Activated B cell treated with CpG ODN at 0.5 μM for 24 hours (primary cell): ENCODE measurements around the gene SHD. TPM values are rescaled to one million over a fixed set of nuclear protein-coding genes. Genes with fewer than 3 reads are reported as not detected.
"Not testable (repeated sequence)": the region's sequence is repeated elsewhere in the genome, so short reads cannot be mapped to it uniquely, and the experiment has no call there.

Source experiments
- ATAC-seq: fragments of 200-7000 bp; cut with Tn5 transposase; one replicate; pipeline ENCODE4 v1.10.0; 2021; ENCODE audit warnings: low read depth, mild to moderate bottlenecking, moderate library complexity
- CTCF ChIA-PET: fragments of 350-600 bp; sonication (Branson Sonifier 250); formaldehyde crosslinking; loops from one replicate; lab custom pipeline; 2021; ENCODE audit warnings: antibody characterized with exemption; lab: Charles Lee
- POLR2A ChIA-PET: fragments of 350-600 bp; sonication (Branson Sonifier 250); formaldehyde crosslinking; loops from one replicate; lab custom pipeline; 2021; ENCODE audit warnings: antibody characterized with exemption; lab: Charles Lee
- DNase-seq: peaks from one replicate; pipeline ENCODE4 v3.0.0; 2022
- H3K27ac Mint-ChIP-seq: one replicate; pipeline ENCODE4 v1.8.0; 2020; ENCODE audit warnings: mixed read lengths
- H3K27me3 Mint-ChIP-seq: one replicate; pipeline ENCODE4 v1.8.0; 2021; ENCODE audit warnings: mixed read lengths
- H3K36me3 Mint-ChIP-seq: one replicate; pipeline ENCODE4 v1.8.0; 2021; ENCODE audit warnings: low read depth, mixed read lengths
- H3K4me1 Mint-ChIP-seq: one replicate; pipeline ENCODE4 v1.8.0; 2021; ENCODE audit warnings: mixed read lengths
- H3K4me3 Mint-ChIP-seq: one replicate; pipeline ENCODE4 v1.8.0; 2020; ENCODE audit warnings: mild to moderate bottlenecking, mixed read lengths
- H3K9me3 Mint-ChIP-seq: one replicate; pipeline ENCODE4 v1.8.0; 2020; ENCODE audit warnings: mixed read lengths
- CTCF ChIP-seq: fragments of 200-600 bp; IDR thresholded peaks from one replicate; pipeline ENCODE4 v1.8.0; 2022; ENCODE audit warnings: antibody characterized with exemption, mild to moderate bottlenecking
- intact Hi-C: fragments of 100-400 bp; cut with micrococcal nuclease; formaldehyde crosslinking; loops from one replicate; pipeline ENCODE4 v1.15.1; 2024
- total RNA-seq: library from RNA; stranded (reverse); gene quantifications from 2 replicates; pipeline ENCODE4 v1.2.3, GENCODE V29; 2022

The SHD gene
- total RNA-seq, 1 donor from 2014 or later: not detected

DNA sequence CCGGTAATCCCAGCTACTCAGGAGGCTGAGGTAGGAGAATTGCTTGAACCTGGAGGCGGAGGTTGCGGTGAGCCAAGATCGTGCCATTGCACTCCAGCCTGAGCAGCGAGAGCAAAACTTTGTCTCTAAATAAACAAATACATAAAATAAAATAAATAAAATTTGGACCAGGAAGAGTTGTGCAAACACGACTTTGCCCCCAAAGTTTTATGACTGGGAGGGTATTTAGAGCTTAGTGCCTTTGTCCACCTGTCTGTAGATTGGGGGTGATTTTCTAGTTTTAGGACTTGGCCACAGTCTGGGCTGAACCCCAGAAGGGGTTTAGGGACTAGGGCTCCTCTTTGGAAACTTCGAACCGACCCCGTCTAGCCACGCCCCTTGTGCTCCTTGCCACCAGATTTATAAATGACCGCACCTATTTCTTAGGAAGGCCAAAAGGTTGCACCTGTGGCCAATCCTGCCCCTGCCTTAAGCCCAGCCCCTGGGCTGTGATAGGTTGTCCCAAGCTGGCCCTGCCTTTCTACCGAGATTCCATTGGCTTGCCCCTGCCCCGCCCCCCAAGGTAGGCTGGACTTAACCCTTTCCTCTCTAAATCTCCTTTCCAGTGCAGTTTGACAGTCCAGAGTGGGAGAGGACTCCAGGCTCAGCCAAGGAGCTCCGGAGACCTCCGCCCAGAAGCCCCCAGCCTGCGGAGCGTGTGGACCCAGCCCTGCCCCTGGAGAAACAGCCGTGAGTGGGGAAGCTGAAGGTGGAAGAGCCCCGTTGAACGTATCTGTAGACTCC is 5.3 kb downstream of the SHD start:
- DNase-seq (no peak), ATAC-seq (no peak)
- Mint-ChIP-seq H3K27ac (no peak overlapping the region), H3K36me3 (no peaks in the 10 kb centered on the region), H3K4me3 (no peak overlapping the region), H3K27me3 (peaks cover 26% of the 10 kb centered on the region), H3K9me3 (no peaks in the 10 kb centered on the region), H3K4me1 (peaks cover 2% of the 10 kb centered on the region)
- no peak for TF ChIP-seq CTCF
- intact Hi-C loops: no loop called here
- ChIA-PET POLR2A (no interaction called here), CTCF (no interaction called here)

DNA sequence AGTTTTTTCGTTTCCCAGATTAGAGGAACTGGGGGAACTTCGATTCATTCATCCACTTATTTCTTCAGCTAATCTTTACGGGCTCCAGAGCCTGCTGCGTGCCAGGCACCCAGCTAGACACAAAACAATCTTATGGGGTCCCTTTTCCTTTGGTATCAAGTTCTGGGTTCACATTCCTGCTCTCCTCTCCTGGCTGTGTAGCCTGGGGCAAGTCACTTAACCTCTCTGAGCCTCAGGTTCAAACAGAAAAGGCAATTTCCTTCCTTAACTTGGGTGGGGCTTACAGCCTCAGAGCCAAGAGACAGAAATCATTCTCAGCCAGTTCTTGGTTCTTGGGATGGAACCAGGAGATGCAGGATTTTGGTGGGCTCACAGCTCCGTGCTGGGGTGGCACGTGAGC is 5.9 kb downstream of the SHD start:
- DNase-seq (no peak), ATAC-seq (no peak)
- ChIA-PET CTCF (no interaction called here), POLR2A (interaction anchor here (0.7 kb wide), 1 partner anchor 81 kb away, joined by 7 read pairs; no protein-coding TSS in a partner anchor)
- Mint-ChIP-seq H3K27ac (no peak overlapping the region), H3K27me3 (peaks cover 23% of the 10 kb centered on the region), H3K4me1 (no peaks in the 10 kb centered on the region), H3K36me3 (no peaks in the 10 kb centered on the region), H3K4me3 (no peak overlapping the region), H3K9me3 (no peaks in the 10 kb centered on the region)
- intact Hi-C loops: no loop called here
- TF ChIP-seq CTCF: no peak

- POLR2A ChIA-PET, H3K27ac Mint-ChIP-seq, intact Hi-C loops, H3K4me3 Mint-ChIP-seq, ATAC-seq, H3K9me3 Mint-ChIP-seq, H3K4me1 Mint-ChIP-seq, H3K36me3 Mint-ChIP-seq, DNase-seq: not testable (repeated sequence)
- peaks cover 17% of the 10 kb centered on the region for H3K27me3 Mint-ChIP-seq
- CTCF ChIA-PET: interaction anchor here (0.6 kb wide), 1 partner anchor 69 kb away, joined by 3 read pairs; no protein-coding TSS in a partner anchor
These were observed 7.1 kb downstream of the SHD start for GRCh38 chr19:4286141-4286540.

DNA sequence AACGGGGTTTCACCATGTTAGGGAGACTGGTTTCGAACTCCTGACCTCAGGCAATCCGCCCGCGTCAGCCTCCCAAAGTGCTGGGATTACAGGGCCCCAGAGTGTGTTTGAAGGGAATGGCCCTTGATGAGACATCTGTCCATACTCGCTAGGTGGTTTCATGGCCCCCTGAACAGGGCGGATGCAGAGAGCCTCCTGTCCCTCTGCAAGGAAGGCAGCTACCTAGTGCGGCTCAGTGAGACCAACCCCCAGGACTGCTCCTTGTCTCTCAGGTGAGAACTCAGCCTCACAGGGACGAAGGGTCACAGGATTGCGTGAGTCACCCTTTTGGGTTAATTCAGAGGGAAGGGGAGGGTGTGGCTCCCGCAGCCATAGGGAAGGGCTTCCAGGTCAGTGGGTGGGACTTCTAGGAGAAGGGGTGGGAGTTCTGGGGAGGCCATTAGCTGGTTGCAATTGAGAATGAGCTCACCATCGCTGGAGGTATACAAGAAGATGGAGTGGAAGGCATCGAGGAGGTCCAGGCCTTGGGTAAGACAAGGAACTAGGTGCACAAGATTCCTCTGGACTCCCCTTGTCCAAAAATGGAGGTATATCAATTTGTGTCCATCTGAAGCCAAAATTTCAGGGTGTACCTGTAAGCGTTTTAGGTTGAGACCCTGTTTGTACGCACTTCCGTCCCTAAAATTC is 9.2 kb downstream of the SHD start:
- no peak overlapping the region for H3K4me3 Mint-ChIP-seq
- POLR2A ChIA-PET: no interaction called here
- TF ChIP-seq CTCF: no peak
- CTCF ChIA-PET: no interaction called here
- H3K36me3 Mint-ChIP-seq: no peaks in the 10 kb centered on the region
- peaks cover 8% of the 10 kb centered on the region for H3K27me3 Mint-ChIP-seq
- no peaks in the 10 kb centered on the region for H3K4me1 Mint-ChIP-seq
- intact Hi-C loops: no loop called here
- no peak overlapping the region for H3K27ac Mint-ChIP-seq
- ATAC-seq: no peak
- no peaks in the 10 kb centered on the region for H3K9me3 Mint-ChIP-seq
- DNase-seq: no peak

DNA sequence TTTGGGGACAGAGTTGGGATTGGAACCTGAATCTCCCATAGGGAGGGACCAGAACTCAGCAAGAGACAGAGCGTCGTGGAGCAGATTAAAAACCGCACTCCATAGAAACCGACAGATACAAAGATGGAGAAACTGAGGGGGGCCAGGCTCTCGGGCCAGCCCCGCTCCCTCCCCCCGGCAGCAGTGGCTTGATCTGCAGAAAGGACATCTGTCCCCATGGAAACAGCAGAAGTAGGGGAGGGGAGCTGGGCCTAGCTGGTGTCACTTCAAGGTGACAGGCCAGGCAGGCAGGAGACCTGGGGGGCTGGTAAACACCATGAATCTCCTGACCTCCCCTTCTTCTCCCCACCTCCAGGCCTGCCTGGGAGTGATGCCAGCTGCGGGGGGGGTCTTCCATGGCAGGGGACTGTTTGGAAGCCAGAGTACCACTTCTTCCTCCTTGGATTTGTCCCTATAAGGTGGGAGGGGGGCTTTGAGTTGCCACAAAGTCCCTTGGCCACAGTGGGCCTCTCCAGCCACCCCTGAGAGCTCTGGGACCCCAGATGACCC is 12.2 kb downstream of the SHD start:
- intact Hi-C loops: no loop called here
- H3K27ac Mint-ChIP-seq: no peak overlapping the region

More for the DNA sequence above, 12.2 kb downstream of the SHD start:
- Mint-ChIP-seq H3K4me1 (no peaks in the 10 kb centered on the region), H3K27me3 (peaks cover 7% of the 10 kb centered on the region), H3K4me3 (no peak overlapping the region), H3K9me3 (no peaks in the 10 kb centered on the region), H3K36me3 (no peaks in the 10 kb centered on the region)
- ChIA-PET CTCF (no interaction called here), POLR2A (no interaction called here)
- ATAC-seq (no peak), DNase-seq (no peak)
- TF ChIP-seq CTCF: no peak
